Measurements from ENCODE around the gene VAMP7. TPM values are rescaled to one million over a fixed set of nuclear protein-coding genes. Genes with fewer than 3 reads are reported as not detected.
"Not testable (repeated sequence)": the region's sequence is repeated elsewhere in the genome, so short reads cannot be mapped to it uniquely, and the experiment has no call there.

VAMP7 gene
- total and polyA plus RNA-seq, 5 donors from 2014 or later = 24.8 to 71.1 (median 60.2) TPM

GRCh38 chrX:155971658-155972057 lies 90.5 kb downstream of the VAMP7 start:
- H3K4me3 Mint-ChIP-seq; H3K4me3 ChIP-seq (ENCODE audit: low read depth, low read length); H3K36me3 Mint-ChIP-seq; H3K4me1 ChIP-seq (ENCODE audit: control insufficient read depth, insufficient read depth, low read length, poor library complexity, severe bottlenecking); H3K4me1 Mint-ChIP-seq; H3K27ac Mint-ChIP-seq; H3K36me3 ChIP-seq (ENCODE audit: control insufficient read depth, insufficient read depth, low read length); ATAC-seq (ENCODE audit: low read depth in 2 of 2); H3K27ac ChIP-seq (ENCODE audit: insufficient read depth, low read length, poor library complexity, severe bottlenecking); DNase-seq; H3K27me3 ChIP-seq (ENCODE audit: control insufficient read depth, insufficient read depth, low read length); H3K9me3 ChIP-seq (ENCODE audit: control insufficient read depth in 2 of 2, low read length in 2 of 2); H3K27me3 Mint-ChIP-seq: not testable (repeated sequence)
- H3K9me3 Mint-ChIP-seq = peaks cover 0 to 15% (median 3%) of the 10 kb centered on the region in 7 donors

- not testable (repeated sequence) for H3K27me3 ChIP-seq (ENCODE audit: control insufficient read depth, insufficient read depth, low read length); H3K4me3 ChIP-seq (ENCODE audit: low read depth, low read length); H3K4me1 Mint-ChIP-seq; H3K4me3 Mint-ChIP-seq; H3K27ac ChIP-seq (ENCODE audit: insufficient read depth, low read length, poor library complexity, severe bottlenecking); H3K4me1 ChIP-seq (ENCODE audit: control insufficient read depth, insufficient read depth, low read length, poor library complexity, severe bottlenecking); H3K36me3 Mint-ChIP-seq; H3K36me3 ChIP-seq (ENCODE audit: control insufficient read depth, insufficient read depth, low read length); H3K9me3 ChIP-seq (ENCODE audit: control insufficient read depth in 2 of 2, low read length in 2 of 2); H3K27ac Mint-ChIP-seq; H3K27me3 Mint-ChIP-seq; DNase-seq; ATAC-seq (ENCODE audit: low read depth in 2 of 2)
- peaks cover 0 to 15% (median 3%) of the 10 kb centered on the region in 7 donors for H3K9me3 Mint-ChIP-seq
Observed at GRCh38 chrX:155972241-155972640, 91.1 kb downstream of the VAMP7 start.

GRCh38 chrX:155983326-155983725 lies 102.2 kb downstream of the VAMP7 start:
- no peaks in the 10 kb centered on the region for H3K36me3 ChIP-seq (ENCODE audit: control insufficient read depth, insufficient read depth, low read length)
- no peak overlapping the region for H3K4me3 Mint-ChIP-seq
- H3K36me3 Mint-ChIP-seq = no peaks in the 10 kb centered on the region
- no peak overlapping the region for H3K4me3 ChIP-seq (ENCODE audit: low read depth, low read length)
- ATAC-seq (ENCODE audit: low read depth in 2 of 2) (no peak), DNase-seq (no peak)
- H3K4me1 Mint-ChIP-seq = no peaks in the 10 kb centered on the region
- H3K9me3 ChIP-seq (ENCODE audit: control insufficient read depth in 2 of 2, low read length in 2 of 2) = no peaks in the 10 kb centered on the region
- H3K4me1 ChIP-seq (ENCODE audit: control insufficient read depth, insufficient read depth, low read length, poor library complexity, severe bottlenecking) = no peaks in the 10 kb centered on the region
- H3K27me3 Mint-ChIP-seq = no peaks in the 10 kb centered on the region
- no peak overlapping the region for H3K27ac Mint-ChIP-seq
- H3K27me3 ChIP-seq (ENCODE audit: control insufficient read depth, insufficient read depth, low read length) = no peaks in the 10 kb centered on the region
- H3K9me3 Mint-ChIP-seq = peaks cover 0 to 6% (median 0%) of the 10 kb centered on the region in 7 donors
- H3K27ac ChIP-seq (ENCODE audit: insufficient read depth, low read length, poor library complexity, severe bottlenecking) = no peak overlapping the region

- Mint-ChIP-seq H3K9me3 (peaks cover 0 to 6% (median 1%) of the 10 kb centered on the region in 7 donors), H3K4me1 (no peaks in the 10 kb centered on the region), H3K27me3 (no peaks in the 10 kb centered on the region), H3K27ac (no peak overlapping the region), H3K4me3 (no peak overlapping the region), H3K36me3 (no peaks in the 10 kb centered on the region)
- Histone ChIP-seq H3K27ac (ENCODE audit: insufficient read depth, low read length, poor library complexity, severe bottlenecking) (no peak overlapping the region), H3K27me3 (ENCODE audit: control insufficient read depth, insufficient read depth, low read length) (no peaks in the 10 kb centered on the region), H3K9me3 (ENCODE audit: control insufficient read depth in 2 of 2, low read length in 2 of 2) (no peaks in the 10 kb centered on the region), H3K4me1 (ENCODE audit: control insufficient read depth, insufficient read depth, low read length, poor library complexity, severe bottlenecking) (no peaks in the 10 kb centered on the region), H3K4me3 (ENCODE audit: low read depth, low read length) (no peak overlapping the region), H3K36me3 (ENCODE audit: control insufficient read depth, insufficient read depth, low read length) (no peaks in the 10 kb centered on the region)
- ATAC-seq (ENCODE audit: low read depth in 2 of 2) = no peak
- no peak for DNase-seq
Observed at GRCh38 chrX:155985208-155985607, 104.1 kb downstream of the VAMP7 start.

- not testable (repeated sequence) for DNase-seq; H3K27ac Mint-ChIP-seq; H3K9me3 ChIP-seq (ENCODE audit: control insufficient read depth in 2 of 2, low read length in 2 of 2); H3K4me1 ChIP-seq (ENCODE audit: control insufficient read depth, insufficient read depth, low read length, poor library complexity, severe bottlenecking); H3K36me3 Mint-ChIP-seq; H3K27me3 Mint-ChIP-seq; H3K9me3 Mint-ChIP-seq; H3K4me3 Mint-ChIP-seq; H3K27ac ChIP-seq (ENCODE audit: insufficient read depth, low read length, poor library complexity, severe bottlenecking); H3K4me1 Mint-ChIP-seq; ATAC-seq (ENCODE audit: low read depth in 2 of 2); H3K36me3 ChIP-seq (ENCODE audit: control insufficient read depth, insufficient read depth, low read length); H3K4me3 ChIP-seq (ENCODE audit: low read depth, low read length); H3K27me3 ChIP-seq (ENCODE audit: control insufficient read depth, insufficient read depth, low read length)
Observed at GRCh38 chrX:155986995-155987394, 105.8 kb downstream of the VAMP7 start.

GRCh38 chrX:155988859-155989258 lies 107.7 kb downstream of the VAMP7 start:
- Mint-ChIP-seq H3K27me3 (no peaks in the 10 kb centered on the region), H3K27ac (no peak overlapping the region), H3K4me1 (no peaks in the 10 kb centered on the region), H3K36me3 (no peaks in the 10 kb centered on the region), H3K9me3 (peaks cover 0 to 3% (median 0%) of the 10 kb centered on the region in 7 donors), H3K4me3 (no peak overlapping the region)
- no peaks in the 10 kb centered on the region for H3K4me1 ChIP-seq (ENCODE audit: control insufficient read depth, insufficient read depth, low read length, poor library complexity, severe bottlenecking)
- no peak overlapping the region for H3K27ac ChIP-seq (ENCODE audit: insufficient read depth, low read length, poor library complexity, severe bottlenecking)
- no peaks in the 10 kb centered on the region for H3K36me3 ChIP-seq (ENCODE audit: control insufficient read depth, insufficient read depth, low read length)
- H3K9me3 ChIP-seq (ENCODE audit: control insufficient read depth in 2 of 2, low read length in 2 of 2) = no peaks in the 10 kb centered on the region
- no peak for DNase-seq
- H3K4me3 ChIP-seq (ENCODE audit: low read depth, low read length) = no peak overlapping the region
- H3K27me3 ChIP-seq (ENCODE audit: control insufficient read depth, insufficient read depth, low read length) = no peaks in the 10 kb centered on the region
- no peak for ATAC-seq (ENCODE audit: low read depth in 2 of 2)

Other genes starting within 250 kb of the VAMP7 start
- 4.5 TPM for gene IL9R, start 116.4 kb downstream of the VAMP7 start, total RNA-seq
- gene IL9R, start 116.4 kb downstream of the VAMP7 start, polyA plus RNA-seq = 1 to 10 TPM in 3 of 4 donors, under 1 TPM in 1; 0.93 to 4.0 (median 1.6) TPM

All from CD4-positive, CD25-positive, alpha-beta regulatory T cell (primary cell).